ENCODE data around the gene PDCD1LG2. TPM values are rescaled to one million over a fixed set of nuclear protein-coding genes. Genes with fewer than 3 reads are reported as not detected.

Gene PDCD1LG2
- total and polyA plus RNA-seq, 4 experiments from 2014 or later, result 0.90 to 1.1 (median 1.1) TPM

- Histone ChIP-seq H3K27me3 (ENCODE audit: insufficient read depth, low read length) (no peaks in the 10 kb centered on the region), H3K36me3 (ENCODE audit: insufficient read depth, low read length) (no peaks in the 10 kb centered on the region), H3K9me3 (ENCODE audit: control insufficient read depth in 1 of 2, low read length in 2 of 2) (no peaks in the 10 kb centered on the region), H3K4me3 (ENCODE audit: low read length in 2 of 2) (no peak overlapping the region), H3K27ac (ENCODE audit: low read depth, low read length) (no peak overlapping the region), H3K4me1 (ENCODE audit: insufficient read depth, low read length) (peaks cover 4% of the 10 kb centered on the region)
- ChIA-PET POLR2A (ENCODE audit: partially characterized antibody) (interaction anchor here (1.2 kb wide), 1 partner anchor 142 kb away, joined by 3 read pairs; no protein-coding TSS in a partner anchor), CTCF (ENCODE audit: partially characterized antibody) (interaction anchor here (0.6 to 6.8 kb wide), 5 partner anchors 9 to 837 kb away, joined by 3 to 106 read pairs (median 6); partner anchors contain the start of genes CD274 and INSL6)
- Mint-ChIP-seq H3K36me3 (no peaks in the 10 kb centered on the region), H3K4me3 (no peak overlapping the region), H3K27me3 (no peaks in the 10 kb centered on the region), H3K27ac (peak overlapping the region in 3 of 7 donors; percentile 9 to 39 (median 38)), H3K9me3 (no peaks in the 10 kb centered on the region), H3K4me1 (peaks cover 0 to 8% (median 6%) of the 10 kb centered on the region in 4 donors)
- no peak for DNase-seq
- intact Hi-C loops (cut with micrococcal nuclease), result no loop called here
These were observed 85.8 kb downstream of the PDCD1LG2 start for GRCh38 chr9:5596173-5596572.

- Mint-ChIP-seq H3K9me3 (no peaks in the 10 kb centered on the region), H3K27me3 (no peaks in the 10 kb centered on the region), H3K4me3 (peak overlapping the region; percentile 58 to 78 (median 70)), H3K27ac (peak overlapping the region in 5 of 7 donors; percentile 49 to 86 (median 77)), H3K4me1 (peaks cover 10 to 19% (median 16%) of the 10 kb centered on the region in 4 donors), H3K36me3 (peaks cover 0 to 3% of the 10 kb centered on the region in 2 donors)
- H3K4me3 ChIP-seq (ENCODE audit: low read length in 2 of 2), result no peak overlapping the region
- no peaks in the 10 kb centered on the region for H3K36me3 ChIP-seq (ENCODE audit: insufficient read depth, low read length)
- peaks cover 5% of the 10 kb centered on the region for H3K4me1 ChIP-seq (ENCODE audit: insufficient read depth, low read length)
- no peaks in the 10 kb centered on the region for H3K27me3 ChIP-seq (ENCODE audit: insufficient read depth, low read length)
- ChIA-PET CTCF (ENCODE audit: partially characterized antibody) (interaction anchor here (0.7 to 1.7 kb wide), 5 partner anchors 9 to 770 kb away, joined by 3 to 6 read pairs (median 4); partner anchors contain the start of gene CD274), POLR2A (ENCODE audit: partially characterized antibody) (interaction anchor here (0.6 to 2.1 kb wide), 4 partner anchors 8 to 169 kb away, joined by 3 to 13 read pairs (median 4); partner anchors contain the start of gene RIC1)
- no peaks in the 10 kb centered on the region for H3K9me3 ChIP-seq (ENCODE audit: control insufficient read depth in 1 of 2, low read length in 2 of 2)
- no peak for DNase-seq
- no peak overlapping the region for H3K27ac ChIP-seq (ENCODE audit: low read depth, low read length)
- intact Hi-C loops (cut with micrococcal nuclease), result no loop called here
These were observed 98.2 kb downstream of the PDCD1LG2 start for GRCh38 chr9:5608298-5609225.

DNA sequence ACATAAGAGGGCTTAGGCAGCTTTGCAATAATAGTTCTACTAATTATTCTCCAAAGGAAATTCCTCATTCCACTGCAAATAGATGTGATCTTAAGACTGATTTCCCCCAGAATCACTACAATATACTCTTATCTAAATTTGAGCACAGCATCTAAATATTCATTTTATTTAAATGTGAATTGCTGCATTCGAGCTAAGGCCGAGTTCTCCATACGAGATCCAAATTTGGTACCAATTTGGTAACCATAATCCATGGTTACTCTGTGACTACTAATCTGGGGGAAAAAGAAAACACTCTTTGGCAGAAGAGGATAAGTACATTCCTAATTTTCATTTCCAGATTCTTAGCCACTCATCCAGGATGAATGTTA, 98.9 kb downstream of the PDCD1LG2 start:
- no peak overlapping the region for H3K27ac ChIP-seq (ENCODE audit: low read depth, low read length)
- Mint-ChIP-seq H3K27ac (peak overlapping the region in 2 of 7 donors; percentile 77 to 86), H3K36me3 (peaks cover 0 to 3% of the 10 kb centered on the region in 2 donors), H3K27me3 (no peaks in the 10 kb centered on the region), H3K9me3 (no peaks in the 10 kb centered on the region), H3K4me3 (peak overlapping the region in 6 of 8 donors; percentile 64 to 78 (median 72)), H3K4me1 (peaks cover 10 to 20% (median 16%) of the 10 kb centered on the region in 4 donors)
- H3K4me1 ChIP-seq (ENCODE audit: insufficient read depth, low read length), result peaks cover 5% of the 10 kb centered on the region
- intact Hi-C loops (cut with micrococcal nuclease), result no loop called here
- no peaks in the 10 kb centered on the region for H3K9me3 ChIP-seq (ENCODE audit: control insufficient read depth in 1 of 2, low read length in 2 of 2)
- no peak for DNase-seq
- ChIA-PET POLR2A (ENCODE audit: partially characterized antibody) (interaction anchor here (0.6 to 2.1 kb wide), 3 partner anchors 9 to 98 kb away, joined by 3 to 13 read pairs (median 3); partner anchors contain the start of gene RIC1), CTCF (ENCODE audit: partially characterized antibody) (interaction anchor here (1.4 to 3.7 kb wide), 3 partner anchors 9 to 423 kb away, joined by 4 to 17 read pairs (median 6); partner anchors contain the start of gene CD274)
- no peaks in the 10 kb centered on the region for H3K36me3 ChIP-seq (ENCODE audit: insufficient read depth, low read length)
- H3K4me3 ChIP-seq (ENCODE audit: low read length in 2 of 2), result no peak overlapping the region
- no peaks in the 10 kb centered on the region for H3K27me3 ChIP-seq (ENCODE audit: insufficient read depth, low read length)

- H3K27ac Mint-ChIP-seq, result peak overlapping the region in 1 of 7 donors; percentile 53
- H3K9me3 Mint-ChIP-seq, result no peaks in the 10 kb centered on the region
- H3K4me3 Mint-ChIP-seq, result no peak overlapping the region
- intact Hi-C loops (cut with micrococcal nuclease), result loop anchor here (2.0 kb wide), 1 partner anchor 16 kb away; no protein-coding TSS in a partner anchor
- ChIA-PET CTCF (ENCODE audit: partially characterized antibody) (interaction anchor here (0.7 to 3.7 kb wide), 3 partner anchors 8 to 17 kb away, joined by 3 to 17 read pairs (median 3); no protein-coding TSS in a partner anchor), POLR2A (ENCODE audit: partially characterized antibody) (interaction anchor here (1.2 kb wide), 1 partner anchor 18 kb away, joined by 3 read pairs; the partner anchor contains the start of gene RIC1)
- H3K4me1 Mint-ChIP-seq, result peaks cover 16 to 21% (median 19%) of the 10 kb centered on the region in 4 donors
- H3K27me3 Mint-ChIP-seq, result no peaks in the 10 kb centered on the region
- Histone ChIP-seq H3K4me1 (ENCODE audit: insufficient read depth, low read length) (peaks cover 5% of the 10 kb centered on the region), H3K4me3 (ENCODE audit: low read length in 2 of 2) (no peak overlapping the region), H3K27me3 (ENCODE audit: insufficient read depth, low read length) (no peaks in the 10 kb centered on the region), H3K27ac (ENCODE audit: low read depth, low read length) (no peak overlapping the region), H3K36me3 (ENCODE audit: insufficient read depth, low read length) (no peaks in the 10 kb centered on the region), H3K9me3 (ENCODE audit: control insufficient read depth in 1 of 2, low read length in 2 of 2) (no peaks in the 10 kb centered on the region)
- H3K36me3 Mint-ChIP-seq, result peaks cover 0 to 3% of the 10 kb centered on the region in 2 donors
- DNase-seq, result no peak
These were observed 100.2 kb downstream of the PDCD1LG2 start for GRCh38 chr9:5610491-5610890.

DNA sequence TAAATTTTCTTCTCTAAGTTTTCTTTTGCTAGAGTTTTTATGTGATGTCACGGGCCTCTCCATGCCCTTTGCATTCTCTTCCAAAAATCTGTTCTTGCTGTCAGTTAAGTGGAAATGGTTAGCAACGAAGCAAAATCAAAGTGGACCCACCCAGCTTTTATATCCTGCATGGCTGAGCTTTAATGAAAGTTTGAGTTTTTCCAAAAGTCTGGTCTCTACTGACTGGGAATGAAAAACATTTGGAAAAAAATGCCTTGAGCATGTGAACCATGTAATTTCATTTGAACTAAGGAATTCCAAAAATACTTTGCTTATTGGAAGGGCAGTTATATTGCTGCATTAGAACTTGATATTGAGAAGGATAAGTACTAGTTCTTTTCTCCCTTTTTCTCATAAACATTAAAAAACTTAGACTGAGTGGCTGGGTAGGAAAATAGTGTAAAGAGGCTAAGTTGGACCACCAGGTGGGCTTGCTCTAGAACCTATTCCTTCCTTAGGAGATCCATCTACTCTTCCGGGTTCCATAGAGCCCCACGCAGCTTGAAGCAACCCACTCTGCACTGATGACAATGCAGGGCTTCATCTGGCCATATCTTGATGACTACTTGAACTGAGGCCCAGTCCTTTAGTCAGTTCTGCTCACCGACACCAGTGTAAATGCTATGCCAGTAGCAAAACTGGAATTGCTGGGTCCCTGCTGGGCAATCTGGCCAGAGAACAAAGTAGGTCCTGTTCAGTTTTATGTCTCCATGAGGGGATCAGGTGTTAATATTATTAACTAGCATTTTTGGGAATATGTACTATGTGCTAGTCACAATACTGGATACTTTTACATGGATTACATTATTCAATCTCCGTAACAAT, 101.2 kb downstream of the PDCD1LG2 start:
- H3K27me3 ChIP-seq (ENCODE audit: insufficient read depth, low read length), result no peaks in the 10 kb centered on the region
- no peaks in the 10 kb centered on the region for H3K27me3 Mint-ChIP-seq
- ChIA-PET CTCF (ENCODE audit: partially characterized antibody) (interaction anchor here (3.7 kb wide), 1 partner anchor 11 kb away, joined by 17 read pairs; no protein-coding TSS in a partner anchor), POLR2A (ENCODE audit: partially characterized antibody) (interaction anchor here (1.2 to 3.2 kb wide), 2 partner anchors 16 to 17 kb away, joined by 3 to 11 read pairs; partner anchors contain the start of gene RIC1)
- intact Hi-C loops (cut with micrococcal nuclease), result loop anchor here (2.0 kb wide), 1 partner anchor 15 kb away; no protein-coding TSS in a partner anchor
- no peak for DNase-seq
- H3K9me3 ChIP-seq (ENCODE audit: control insufficient read depth in 1 of 2, low read length in 2 of 2), result no peaks in the 10 kb centered on the region
- no peak overlapping the region for H3K27ac ChIP-seq (ENCODE audit: low read depth, low read length)
- H3K4me3 ChIP-seq (ENCODE audit: low read length in 2 of 2), result no peak overlapping the region
- peaks cover 0 to 3% of the 10 kb centered on the region in 2 donors for H3K36me3 Mint-ChIP-seq
- peaks cover 20 to 22% (median 20%) of the 10 kb centered on the region in 4 donors for H3K4me1 Mint-ChIP-seq
- no peak overlapping the region for H3K27ac Mint-ChIP-seq
- no peaks in the 10 kb centered on the region for H3K36me3 ChIP-seq (ENCODE audit: insufficient read depth, low read length)
- H3K9me3 Mint-ChIP-seq, result no peaks in the 10 kb centered on the region
- H3K4me1 ChIP-seq (ENCODE audit: insufficient read depth, low read length), result peaks cover 5% of the 10 kb centered on the region
- no peak overlapping the region for H3K4me3 Mint-ChIP-seq

DNA sequence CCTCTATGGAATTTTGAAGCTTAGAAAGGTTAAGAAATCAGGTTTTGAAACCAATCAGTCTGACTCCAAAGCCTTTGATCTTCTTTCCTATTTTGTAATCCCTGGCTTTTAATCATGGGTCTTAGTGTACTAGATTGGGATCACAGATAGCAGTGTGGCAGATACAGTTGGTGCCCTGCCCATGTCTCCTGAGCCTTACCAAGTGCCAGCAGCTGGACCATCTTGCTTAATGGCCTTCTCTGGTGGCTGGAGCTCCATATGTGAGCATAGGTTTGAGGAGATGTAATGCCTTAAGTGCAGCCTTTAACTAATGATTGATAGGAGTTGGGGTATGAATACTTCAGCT, 101.8 kb downstream of the PDCD1LG2 start:
- intact Hi-C loops (cut with micrococcal nuclease), result no loop called here
- Histone ChIP-seq H3K9me3 (ENCODE audit: control insufficient read depth in 1 of 2, low read length in 2 of 2) (no peaks in the 10 kb centered on the region), H3K27ac (ENCODE audit: low read depth, low read length) (no peak overlapping the region), H3K4me1 (ENCODE audit: insufficient read depth, low read length) (peaks cover 8% of the 10 kb centered on the region), H3K36me3 (ENCODE audit: insufficient read depth, low read length) (no peaks in the 10 kb centered on the region), H3K4me3 (ENCODE audit: low read length in 2 of 2) (no peak overlapping the region), H3K27me3 (ENCODE audit: insufficient read depth, low read length) (no peaks in the 10 kb centered on the region)
- ChIA-PET CTCF (ENCODE audit: partially characterized antibody) (interaction anchor here (0.6 to 3.7 kb wide), 2 partner anchors 12 to 306 kb away, joined by 3 to 17 read pairs; no protein-coding TSS in a partner anchor), POLR2A (ENCODE audit: partially characterized antibody) (interaction anchor here (3.2 kb wide), 1 partner anchor 16 kb away, joined by 11 read pairs; the partner anchor contains the start of gene RIC1)
- Mint-ChIP-seq H3K9me3 (no peaks in the 10 kb centered on the region), H3K4me3 (no peak overlapping the region), H3K36me3 (peaks cover under 1 to 3% of the 10 kb centered on the region in 2 donors), H3K27ac (peak overlapping the region in 2 of 7 donors; percentile 6 to 16), H3K27me3 (no peaks in the 10 kb centered on the region), H3K4me1 (peaks cover 20 to 22% (median 20%) of the 10 kb centered on the region in 4 donors)
- no peak for DNase-seq

Data from CD4-positive, alpha-beta memory T cell (primary cell).